ENCODE data around the gene CRTC2.
"Not testable (repeated sequence)": the region's sequence is repeated elsewhere in the genome, so short reads cannot be mapped to it uniquely, and the experiment has no call there.

The CRTC2 gene

DNA sequence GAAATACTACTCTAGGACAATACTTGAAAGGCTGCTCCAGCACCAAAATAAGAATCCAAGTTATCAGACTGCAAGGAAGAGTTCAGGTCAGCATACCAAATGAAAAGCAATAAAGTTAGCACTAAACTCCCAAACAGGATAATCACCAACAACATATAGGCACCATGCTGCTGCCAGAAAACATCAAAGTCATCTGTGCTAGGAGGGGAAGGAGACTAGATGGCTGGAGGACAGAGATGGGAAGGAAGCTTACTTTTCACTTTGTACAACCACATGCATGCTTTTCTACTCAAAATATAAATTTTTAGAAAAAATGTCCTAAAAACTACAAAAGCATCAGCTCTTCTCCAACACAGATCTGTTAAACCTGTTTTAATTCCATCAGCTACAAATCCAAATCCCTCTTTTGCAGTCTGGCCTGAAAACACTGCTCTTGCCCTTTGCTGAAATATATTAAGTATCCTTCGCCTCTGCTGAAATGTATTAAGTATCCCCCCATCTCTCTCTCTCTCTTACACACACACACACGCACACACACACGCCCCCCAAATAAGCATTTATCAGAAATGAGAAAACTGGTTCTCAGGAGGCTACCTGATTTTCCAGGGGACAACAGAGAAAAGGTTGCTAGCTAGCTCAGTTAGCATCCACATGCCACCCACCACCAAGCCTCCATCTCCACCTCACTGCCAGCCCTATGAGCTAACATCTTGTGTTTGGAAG is 37.2 kb downstream of the CRTC2 start:
- H3K27me3 ChIP-seq (ENCODE audit: control insufficient read depth in 2 of 2, insufficient read depth in 2 of 2, low read length in 2 of 2) = no peaks in the 10 kb centered on the region
- no peaks in the 10 kb centered on the region for H3K9me3 ChIP-seq (ENCODE audit: control insufficient read depth in 2 of 2, low read length in 2 of 2)
- peaks cover 0 to 4% of the 10 kb centered on the region in 2 donors for H3K36me3 ChIP-seq (ENCODE audit: control insufficient read depth in 2 of 2, insufficient read depth in 2 of 2, low read length in 2 of 2)
- H3K9ac ChIP-seq (ENCODE audit: low read depth in 1 of 2, low read length in 2 of 2) = peak overlapping the region; percentile 67 to 79
- peak overlapping the region; percentile 81 to 85 for H3K4me3 ChIP-seq (ENCODE audit: low read length in 2 of 2)
- H3K4me1 ChIP-seq (ENCODE audit: control insufficient read depth in 2 of 2, insufficient read depth in 2 of 2, low read length in 2 of 2) = peaks cover 26 to 29% of the 10 kb centered on the region in 2 donors
- H3K27ac ChIP-seq (ENCODE audit: low read depth in 2 of 2, low read length in 2 of 2) = peak overlapping the region in 1 of 2 donors; percentile 87

DNA sequence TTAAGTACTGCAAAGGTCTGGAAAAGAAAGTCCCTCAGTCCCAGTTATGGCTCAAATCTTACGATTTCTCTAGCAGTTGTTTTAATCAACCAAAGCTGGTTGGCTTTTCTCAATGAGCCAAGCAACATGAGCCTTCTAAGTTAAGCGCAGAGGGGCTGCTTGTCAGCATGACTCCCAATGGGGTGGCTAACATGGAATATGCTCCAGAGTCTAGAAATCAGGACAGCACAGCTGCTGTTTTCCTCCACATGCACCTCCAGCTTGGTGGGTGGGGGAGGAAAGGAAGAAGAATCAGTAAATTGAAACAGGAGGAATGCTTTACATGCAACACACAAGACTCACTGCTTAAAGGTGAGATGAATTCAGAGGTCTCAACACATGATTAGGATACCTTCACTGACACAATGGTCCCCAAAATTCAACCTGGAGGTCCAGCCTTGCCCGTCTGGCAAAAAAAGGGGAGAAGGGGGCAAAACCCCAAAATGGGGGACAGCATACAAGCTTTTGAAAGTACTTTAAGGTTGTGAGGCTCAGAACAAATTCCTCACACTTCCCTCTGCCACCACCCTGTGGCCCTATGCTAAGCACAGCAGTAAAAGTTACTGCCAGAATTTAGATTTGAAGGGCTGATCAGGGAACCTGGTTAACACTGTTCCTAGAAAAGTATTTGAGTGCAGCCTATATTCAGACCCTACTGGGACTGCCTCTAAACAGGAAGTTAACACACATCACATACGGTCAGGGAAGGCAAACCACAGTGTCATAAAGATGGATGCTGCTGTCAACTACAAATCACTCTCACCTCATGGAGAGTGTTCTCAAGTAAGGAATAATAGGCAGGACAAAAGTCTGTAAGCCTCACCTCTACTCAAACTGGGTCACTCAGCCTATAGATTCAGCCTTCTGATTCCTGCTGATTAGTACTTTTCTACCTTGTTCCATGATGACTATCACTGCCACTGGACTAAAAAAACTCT is 38.2 kb downstream of the CRTC2 start:
- peak overlapping the region in 1 of 2 donors; percentile 18 for H3K27ac ChIP-seq (ENCODE audit: low read depth in 2 of 2, low read length in 2 of 2)
- no peaks in the 10 kb centered on the region for H3K9me3 ChIP-seq (ENCODE audit: control insufficient read depth in 2 of 2, low read length in 2 of 2)
- peak overlapping the region in 1 of 2 donors; percentile 15 for H3K9ac ChIP-seq (ENCODE audit: low read depth in 1 of 2, low read length in 2 of 2)
- peak overlapping the region in 1 of 2 donors; percentile 85 for H3K4me3 ChIP-seq (ENCODE audit: low read length in 2 of 2)
- peaks cover 26 to 29% of the 10 kb centered on the region in 2 donors for H3K4me1 ChIP-seq (ENCODE audit: control insufficient read depth in 2 of 2, insufficient read depth in 2 of 2, low read length in 2 of 2)
- H3K27me3 ChIP-seq (ENCODE audit: control insufficient read depth in 2 of 2, insufficient read depth in 2 of 2, low read length in 2 of 2) = no peaks in the 10 kb centered on the region
- H3K36me3 ChIP-seq (ENCODE audit: control insufficient read depth in 2 of 2, insufficient read depth in 2 of 2, low read length in 2 of 2) = peaks cover 0 to 6% of the 10 kb centered on the region in 2 donors

DNA sequence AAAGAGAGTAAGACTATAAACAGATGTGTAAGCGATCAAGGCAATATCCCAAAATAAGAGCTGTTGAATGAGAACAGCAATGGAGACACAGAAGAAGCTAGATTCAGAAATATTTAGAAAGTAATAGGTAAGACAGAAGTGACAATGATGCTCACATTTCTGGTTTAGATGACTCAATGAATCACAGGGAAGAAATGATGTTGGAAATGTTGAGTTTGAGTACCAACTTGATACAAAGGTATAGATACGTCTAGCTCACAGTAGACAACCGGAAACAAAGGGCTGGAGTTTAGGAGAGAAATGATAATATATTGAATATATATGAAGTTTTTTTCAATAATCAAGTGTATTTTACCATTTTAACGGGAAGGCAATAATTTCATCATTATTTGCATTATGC is 42.1 kb downstream of the CRTC2 start:
- H3K36me3 ChIP-seq (ENCODE audit: control insufficient read depth in 2 of 2, insufficient read depth in 2 of 2, low read length in 2 of 2) = peaks cover 0 to 6% of the 10 kb centered on the region in 2 donors
- H3K4me3 ChIP-seq (ENCODE audit: low read length in 2 of 2) = no peak overlapping the region
- H3K27me3 ChIP-seq (ENCODE audit: control insufficient read depth in 2 of 2, insufficient read depth in 2 of 2, low read length in 2 of 2) = no peaks in the 10 kb centered on the region
- no peak overlapping the region for H3K27ac ChIP-seq (ENCODE audit: low read depth in 2 of 2, low read length in 2 of 2)
- peaks cover 14 to 15% of the 10 kb centered on the region in 2 donors for H3K4me1 ChIP-seq (ENCODE audit: control insufficient read depth in 2 of 2, insufficient read depth in 2 of 2, low read length in 2 of 2)
- H3K9ac ChIP-seq (ENCODE audit: low read depth in 1 of 2, low read length in 2 of 2) = no peak overlapping the region
- no peaks in the 10 kb centered on the region for H3K9me3 ChIP-seq (ENCODE audit: control insufficient read depth in 2 of 2, low read length in 2 of 2)

DNA sequence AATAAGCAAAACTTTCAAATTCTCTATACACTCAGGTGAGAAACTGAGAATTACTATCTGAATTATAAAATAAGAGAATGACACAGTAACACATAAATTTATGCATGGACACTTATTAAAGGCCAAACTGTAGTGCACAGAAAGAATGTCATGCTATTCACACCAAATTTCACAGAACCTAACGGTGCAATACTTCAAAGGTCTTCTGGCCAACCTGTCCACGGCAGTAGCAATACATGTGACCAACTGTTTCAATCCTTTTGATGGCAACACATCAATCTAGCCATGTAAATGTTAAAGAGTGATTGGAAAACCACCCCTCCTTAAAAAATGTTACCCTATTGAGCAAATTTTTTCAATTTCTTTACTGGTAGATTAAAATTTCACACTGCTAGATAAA is 46.1 kb downstream of the CRTC2 start:
- no peaks in the 10 kb centered on the region for H3K4me1 ChIP-seq (ENCODE audit: control insufficient read depth in 2 of 2, insufficient read depth in 2 of 2, low read length in 2 of 2)
- H3K4me3 ChIP-seq (ENCODE audit: low read length in 2 of 2) = no peak overlapping the region
- H3K27ac ChIP-seq (ENCODE audit: low read depth in 2 of 2, low read length in 2 of 2) = no peak overlapping the region
- H3K9me3 ChIP-seq (ENCODE audit: control insufficient read depth in 2 of 2, low read length in 2 of 2) = no peaks in the 10 kb centered on the region
- peaks cover 0 to 2% of the 10 kb centered on the region in 2 donors for H3K36me3 ChIP-seq (ENCODE audit: control insufficient read depth in 2 of 2, insufficient read depth in 2 of 2, low read length in 2 of 2)
- no peak overlapping the region for H3K9ac ChIP-seq (ENCODE audit: low read depth in 1 of 2, low read length in 2 of 2)
- H3K27me3 ChIP-seq (ENCODE audit: control insufficient read depth in 2 of 2, insufficient read depth in 2 of 2, low read length in 2 of 2) = no peaks in the 10 kb centered on the region

DNA sequence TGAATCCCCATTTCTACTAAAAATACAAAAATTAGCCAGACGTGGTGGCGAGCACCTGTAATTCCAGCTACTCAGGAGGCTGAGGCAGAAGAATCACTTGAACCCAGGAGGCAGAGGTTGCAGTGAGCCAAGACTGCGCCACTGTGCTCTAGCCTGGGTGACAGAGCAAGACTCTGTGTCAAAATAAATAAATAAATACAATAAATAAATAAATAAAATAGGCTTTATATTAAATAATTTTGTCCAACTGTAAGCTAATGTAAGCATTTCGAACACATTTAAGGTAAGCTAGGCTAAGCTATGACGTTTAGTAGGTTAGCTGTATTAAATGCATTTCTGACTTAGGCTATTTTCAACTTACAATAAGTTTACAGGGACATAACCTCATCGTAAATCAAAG is 47.9 kb downstream of the CRTC2 start:
- H3K36me3 ChIP-seq (ENCODE audit: control insufficient read depth in 2 of 2, insufficient read depth in 2 of 2, low read length in 2 of 2); H3K9ac ChIP-seq (ENCODE audit: low read depth in 1 of 2, low read length in 2 of 2); H3K4me3 ChIP-seq (ENCODE audit: low read length in 2 of 2); H3K4me1 ChIP-seq (ENCODE audit: control insufficient read depth in 2 of 2, insufficient read depth in 2 of 2, low read length in 2 of 2); H3K27ac ChIP-seq (ENCODE audit: low read depth in 2 of 2, low read length in 2 of 2); H3K27me3 ChIP-seq (ENCODE audit: control insufficient read depth in 2 of 2, insufficient read depth in 2 of 2, low read length in 2 of 2); H3K9me3 ChIP-seq (ENCODE audit: control insufficient read depth in 2 of 2, low read length in 2 of 2): not testable (repeated sequence)

- Histone ChIP-seq H3K27ac (ENCODE audit: low read depth in 2 of 2, low read length in 2 of 2) (no peak overlapping the region), H3K9me3 (ENCODE audit: control insufficient read depth in 2 of 2, low read length in 2 of 2) (no peaks in the 10 kb centered on the region), H3K4me3 (ENCODE audit: low read length in 2 of 2) (no peak overlapping the region), H3K36me3 (ENCODE audit: control insufficient read depth in 2 of 2, insufficient read depth in 2 of 2, low read length in 2 of 2) (peaks cover 2 to 4% of the 10 kb centered on the region in 2 donors), H3K27me3 (ENCODE audit: control insufficient read depth in 2 of 2, insufficient read depth in 2 of 2, low read length in 2 of 2) (no peaks in the 10 kb centered on the region), H3K9ac (ENCODE audit: low read depth in 1 of 2, low read length in 2 of 2) (no peak overlapping the region), H3K4me1 (ENCODE audit: control insufficient read depth in 2 of 2, insufficient read depth in 2 of 2, low read length in 2 of 2) (no peaks in the 10 kb centered on the region)
Observed at GRCh38 chr1:153908071-153908470, 50.3 kb downstream of the CRTC2 start.

DNA sequence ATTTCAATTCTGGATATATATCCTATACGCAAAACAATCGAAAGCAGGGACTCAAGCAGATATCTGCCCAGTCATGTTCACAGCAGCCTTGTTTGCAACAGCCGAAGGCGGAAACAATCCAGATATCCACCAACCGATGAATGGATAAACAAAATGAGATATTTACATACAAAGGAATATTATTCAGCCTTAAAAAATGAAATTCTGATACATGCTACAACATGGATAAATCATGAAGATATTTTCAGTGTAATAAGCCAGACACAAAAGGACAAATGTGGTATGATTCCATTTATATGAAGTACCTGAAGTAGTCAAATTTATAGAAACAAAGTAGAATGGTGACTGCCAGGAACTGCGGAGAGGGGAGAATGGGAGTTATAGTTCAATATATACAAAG is 51.3 kb downstream of the CRTC2 start:
- peaks cover 2 to 4% of the 10 kb centered on the region in 2 donors for H3K36me3 ChIP-seq (ENCODE audit: control insufficient read depth in 2 of 2, insufficient read depth in 2 of 2, low read length in 2 of 2)

GRCh38 chr1:153906396-153906795 is 52.0 kb downstream of the CRTC2 start:
- Histone ChIP-seq H3K36me3 (ENCODE audit: control insufficient read depth in 2 of 2, insufficient read depth in 2 of 2, low read length in 2 of 2) (peaks cover 2 to 4% of the 10 kb centered on the region in 2 donors), H3K27me3 (ENCODE audit: control insufficient read depth in 2 of 2, insufficient read depth in 2 of 2, low read length in 2 of 2) (no peaks in the 10 kb centered on the region), H3K9ac (ENCODE audit: low read depth in 1 of 2, low read length in 2 of 2) (no peak overlapping the region), H3K4me1 (ENCODE audit: control insufficient read depth in 2 of 2, insufficient read depth in 2 of 2, low read length in 2 of 2) (no peaks in the 10 kb centered on the region), H3K4me3 (ENCODE audit: low read length in 2 of 2) (no peak overlapping the region), H3K9me3 (ENCODE audit: control insufficient read depth in 2 of 2, low read length in 2 of 2) (no peaks in the 10 kb centered on the region), H3K27ac (ENCODE audit: low read depth in 2 of 2, low read length in 2 of 2) (no peak overlapping the region)

More for the DNA sequence above, 51.3 kb downstream of the CRTC2 start:
- no peak overlapping the region for H3K4me3 ChIP-seq (ENCODE audit: low read length in 2 of 2)
- H3K9ac ChIP-seq (ENCODE audit: low read depth in 1 of 2, low read length in 2 of 2) = no peak overlapping the region
- H3K27ac ChIP-seq (ENCODE audit: low read depth in 2 of 2, low read length in 2 of 2) = no peak overlapping the region
- H3K4me1 ChIP-seq (ENCODE audit: control insufficient read depth in 2 of 2, insufficient read depth in 2 of 2, low read length in 2 of 2) = no peaks in the 10 kb centered on the region
- no peaks in the 10 kb centered on the region for H3K9me3 ChIP-seq (ENCODE audit: control insufficient read depth in 2 of 2, low read length in 2 of 2)
- no peaks in the 10 kb centered on the region for H3K27me3 ChIP-seq (ENCODE audit: control insufficient read depth in 2 of 2, insufficient read depth in 2 of 2, low read length in 2 of 2)

- not testable (repeated sequence) for H3K36me3 ChIP-seq (ENCODE audit: control insufficient read depth in 2 of 2, insufficient read depth in 2 of 2, low read length in 2 of 2); H3K4me1 ChIP-seq (ENCODE audit: control insufficient read depth in 2 of 2, insufficient read depth in 2 of 2, low read length in 2 of 2); H3K9ac ChIP-seq (ENCODE audit: low read depth in 1 of 2, low read length in 2 of 2); H3K9me3 ChIP-seq (ENCODE audit: control insufficient read depth in 2 of 2, low read length in 2 of 2); H3K4me3 ChIP-seq (ENCODE audit: low read length in 2 of 2); H3K27me3 ChIP-seq (ENCODE audit: control insufficient read depth in 2 of 2, insufficient read depth in 2 of 2, low read length in 2 of 2); H3K27ac ChIP-seq (ENCODE audit: low read depth in 2 of 2, low read length in 2 of 2)
Observed at GRCh38 chr1:153905908-153906307, 52.5 kb downstream of the CRTC2 start.

DNA sequence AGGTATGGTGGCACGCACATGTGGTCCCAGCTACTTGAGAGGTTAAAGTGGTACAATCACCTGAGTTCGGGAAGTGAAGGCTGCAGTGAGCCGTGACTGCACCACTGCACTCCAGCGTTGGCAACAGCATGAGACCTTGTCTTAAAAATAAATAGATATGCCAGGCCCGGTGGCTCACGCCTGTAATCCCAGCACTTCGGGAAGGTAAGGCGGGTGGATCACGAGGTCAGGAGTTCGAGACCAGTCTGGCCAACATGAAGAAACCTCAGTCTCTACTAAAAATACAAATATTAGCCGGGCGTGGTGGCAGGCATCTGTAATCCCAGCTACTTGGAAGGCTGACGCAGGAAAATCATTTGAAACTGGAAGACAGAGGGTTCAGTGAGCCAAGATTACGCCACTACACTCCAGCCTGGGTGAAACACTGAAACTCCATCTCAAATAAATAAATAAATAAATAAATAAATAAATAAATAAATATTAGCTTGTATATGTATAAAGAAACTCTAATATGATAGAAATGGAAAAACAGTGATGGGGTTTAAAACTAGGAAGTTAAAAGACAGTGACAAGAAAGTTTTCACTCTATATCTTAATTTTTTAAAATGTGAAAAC is 54.5 kb downstream of the CRTC2 start:
- Histone ChIP-seq H3K9me3 (ENCODE audit: control insufficient read depth in 2 of 2, low read length in 2 of 2) (no peaks in the 10 kb centered on the region), H3K27me3 (ENCODE audit: control insufficient read depth in 2 of 2, insufficient read depth in 2 of 2, low read length in 2 of 2) (no peaks in the 10 kb centered on the region), H3K27ac (ENCODE audit: low read depth in 2 of 2, low read length in 2 of 2) (no peak overlapping the region), H3K9ac (ENCODE audit: low read depth in 1 of 2, low read length in 2 of 2) (no peak overlapping the region), H3K4me3 (ENCODE audit: low read length in 2 of 2) (no peak overlapping the region), H3K36me3 (ENCODE audit: control insufficient read depth in 2 of 2, insufficient read depth in 2 of 2, low read length in 2 of 2) (peaks cover 2 to 9% of the 10 kb centered on the region in 2 donors), H3K4me1 (ENCODE audit: control insufficient read depth in 2 of 2, insufficient read depth in 2 of 2, low read length in 2 of 2) (no peaks in the 10 kb centered on the region)

All from mucosa of rectum (tissue), 2 donors.